GM12891 (cell line): ENCODE data around the gene ARHGAP26.

Source experiments
- PAX5 ChIP-seq: IDR thresholded peaks from 2 replicates; pipeline ENCODE4 v1.6.1; 2011; ENCODE audit warnings: low read length, moderate library complexity, mild to moderate bottlenecking; ENCODE audit not compliant: insufficient read depth, severe bottlenecking
- POLR2A ChIP-seq: IDR thresholded peaks from 2 replicates; pipeline ENCODE4 v1.6.1; 2011; ENCODE audit warnings: low read depth, low read length, control low read depth
- POLR2AphosphoS5 ChIP-seq: IDR thresholded peaks from 2 replicates; pipeline ENCODE4 v1.6.1; 2011; ENCODE audit warnings: low read depth, low read length, control low read depth
- POU2F2 ChIP-seq: IDR thresholded peaks from 2 replicates; pipeline ENCODE4 v1.6.1; 2011; ENCODE audit warnings: low read depth, mild to moderate bottlenecking, control low read depth, low read length, moderate library complexity
- SPI1 ChIP-seq: IDR thresholded peaks from 2 replicates; pipeline ENCODE4 v1.6.1; 2011; ENCODE audit warnings: low read depth, low read length, control low read depth
- TAF1 ChIP-seq: IDR thresholded peaks from 2 replicates; pipeline ENCODE4 v1.6.1; 2011; ENCODE audit warnings: low read depth, low read length, control low read depth

GRCh38 chr5:143213231-143213850 is 443.2 kb downstream of the ARHGAP26 start:
- TF ChIP-seq POLR2AphosphoS5 (no peak), TAF1 (no peak), PAX5 (no peak), POLR2A (no peak), POU2F2 (no peak), SPI1 (no peak)
